Measurements from ENCODE around the gene LAMC3.

LAMC3 gene

GRCh38 chr9:131011274-131012022 lies 2.5 kb downstream of the LAMC3 start:
- DNase-seq (ENCODE audit: low read depth): no peak

- no peak for DNase-seq (ENCODE audit: low read depth)
Measured at GRCh38 chr9:131012023-131012334, 3.0 kb downstream of the LAMC3 start.

GRCh38 chr9:131012396-131012917 lies 3.5 kb downstream of the LAMC3 start:
- DNase-seq (ENCODE audit: low read depth): no peak

DNA sequence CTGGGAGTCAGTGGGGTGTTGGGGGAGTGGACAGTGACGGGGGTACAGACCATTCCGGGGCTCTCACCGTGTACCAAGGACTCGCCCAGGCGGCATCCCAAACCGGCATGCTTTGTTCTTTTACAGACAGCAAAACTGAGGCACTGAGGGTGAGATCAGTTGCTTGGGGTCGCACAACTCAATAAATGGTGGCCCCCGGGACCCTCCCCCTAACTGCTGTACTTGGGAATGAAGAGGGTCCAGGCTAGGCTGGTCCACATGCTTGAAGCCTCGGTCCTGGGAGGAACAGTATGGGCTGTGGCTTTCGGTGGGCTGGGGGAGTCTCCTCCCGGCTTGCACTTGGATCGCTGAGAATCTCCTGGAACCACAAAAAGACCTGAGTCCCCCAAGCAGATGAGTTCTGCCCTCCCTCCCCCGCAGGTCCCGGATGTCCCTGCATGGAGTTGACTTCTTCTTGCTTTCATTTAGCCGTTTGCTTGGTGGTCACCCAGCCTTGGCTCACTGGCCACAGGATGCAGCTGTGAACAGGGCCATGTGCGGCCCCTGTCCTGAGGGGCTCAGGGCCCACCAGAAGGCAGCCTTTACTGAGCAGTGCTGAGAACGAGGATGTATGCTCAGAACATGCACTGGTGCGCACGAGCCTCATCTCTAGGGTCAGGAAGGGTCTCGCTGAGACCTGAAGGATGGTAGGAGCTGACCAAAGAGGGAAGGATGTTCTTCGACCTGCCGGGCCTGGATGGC lies 4.2 kb downstream of the LAMC3 start:
- no peak for DNase-seq (ENCODE audit: low read depth)

- no peak for DNase-seq (ENCODE audit: low read depth)
Measured at GRCh38 chr9:131013771-131014676, 5.0 kb downstream of the LAMC3 start.

DNA sequence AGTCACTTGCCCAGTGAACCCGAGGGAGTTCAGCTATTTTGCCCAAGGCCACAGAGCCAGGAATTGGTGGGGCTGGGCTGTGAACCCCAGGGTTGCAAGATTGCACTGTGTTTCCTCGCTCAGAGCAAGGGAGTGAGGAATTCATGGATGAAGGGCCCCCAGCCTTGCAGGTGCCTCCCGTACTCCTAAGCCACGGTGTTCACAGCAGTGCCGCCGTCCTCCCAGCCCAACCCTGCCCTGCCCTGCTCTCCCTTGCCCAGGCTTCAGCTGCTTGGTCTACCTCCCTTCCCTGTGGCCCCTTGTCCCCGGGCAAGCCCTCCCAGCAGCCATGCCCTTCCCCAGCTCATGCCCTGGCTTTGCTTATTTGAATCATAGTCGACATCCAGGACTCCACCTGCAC lies 6.1 kb downstream of the LAMC3 start:
- DNase-seq (ENCODE audit: low read depth): no peak

DNA sequence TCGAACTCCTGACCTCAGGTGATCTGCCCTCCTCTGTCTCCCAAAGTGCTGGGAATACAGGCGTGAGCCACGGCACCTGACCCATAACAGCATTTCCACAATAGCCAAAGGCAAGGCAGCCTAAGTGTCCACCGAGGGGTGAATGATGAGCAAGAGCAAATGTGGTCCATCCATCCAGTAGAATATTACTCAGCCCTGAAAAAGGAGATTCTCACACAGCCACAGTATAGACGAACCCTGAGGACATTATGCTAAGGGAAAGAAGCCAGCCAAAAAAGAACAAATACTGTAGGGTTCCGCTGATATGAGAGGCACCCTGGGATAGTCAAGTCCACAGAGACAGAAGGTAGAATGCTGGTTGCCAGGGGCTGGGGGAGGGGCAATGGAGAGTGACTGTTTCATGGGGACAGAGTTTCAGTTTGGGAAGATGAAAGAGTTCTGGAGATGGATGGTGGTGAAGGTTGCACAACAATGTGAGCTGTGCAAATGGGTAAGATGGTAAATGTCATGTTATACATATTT lies 7.0 kb downstream of the LAMC3 start:
- DNase-seq (ENCODE audit: low read depth): no peak

DNA sequence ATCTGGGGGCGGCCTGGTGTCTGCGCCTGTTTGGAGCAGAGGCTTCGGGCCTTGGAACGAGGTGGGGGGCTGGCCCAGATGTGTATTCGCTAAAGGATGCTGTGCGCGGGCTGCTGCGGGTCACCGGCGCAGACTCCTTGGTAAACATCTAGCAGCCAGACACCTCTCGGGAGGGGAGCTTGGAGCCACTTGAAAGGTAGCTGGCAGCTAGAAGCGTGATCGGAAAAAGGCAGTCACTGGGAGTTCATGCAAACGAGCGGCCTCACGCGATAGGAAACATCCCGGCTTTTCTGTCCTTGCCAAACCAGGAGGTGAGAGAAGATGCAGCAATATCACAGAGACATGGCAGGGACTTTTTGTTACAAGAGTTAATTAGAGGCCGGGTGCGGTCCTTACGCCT lies 8.1 kb downstream of the LAMC3 start:
- no peak for DNase-seq (ENCODE audit: low read depth)

DNA sequence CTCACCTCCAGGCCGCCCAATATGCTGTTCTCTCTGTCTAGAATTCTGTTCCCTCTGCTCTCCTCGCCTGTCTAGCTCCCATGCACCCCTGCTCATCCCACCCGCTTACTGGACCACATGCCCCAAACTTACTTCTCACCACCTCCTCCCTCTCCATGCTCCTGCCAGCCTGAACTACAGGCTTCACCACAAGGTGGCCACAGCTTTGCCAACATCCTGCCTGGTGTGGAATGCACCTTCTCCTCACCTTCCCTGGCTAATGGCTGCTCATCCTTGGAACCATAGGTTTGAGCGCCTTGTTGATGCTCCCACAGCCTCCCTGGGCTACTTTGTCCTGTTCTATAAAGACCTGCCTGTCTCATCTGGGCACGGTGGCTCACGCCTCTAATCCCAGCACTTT lies 9.6 kb downstream of the LAMC3 start:
- no peak for DNase-seq (ENCODE audit: low read depth)

DNA sequence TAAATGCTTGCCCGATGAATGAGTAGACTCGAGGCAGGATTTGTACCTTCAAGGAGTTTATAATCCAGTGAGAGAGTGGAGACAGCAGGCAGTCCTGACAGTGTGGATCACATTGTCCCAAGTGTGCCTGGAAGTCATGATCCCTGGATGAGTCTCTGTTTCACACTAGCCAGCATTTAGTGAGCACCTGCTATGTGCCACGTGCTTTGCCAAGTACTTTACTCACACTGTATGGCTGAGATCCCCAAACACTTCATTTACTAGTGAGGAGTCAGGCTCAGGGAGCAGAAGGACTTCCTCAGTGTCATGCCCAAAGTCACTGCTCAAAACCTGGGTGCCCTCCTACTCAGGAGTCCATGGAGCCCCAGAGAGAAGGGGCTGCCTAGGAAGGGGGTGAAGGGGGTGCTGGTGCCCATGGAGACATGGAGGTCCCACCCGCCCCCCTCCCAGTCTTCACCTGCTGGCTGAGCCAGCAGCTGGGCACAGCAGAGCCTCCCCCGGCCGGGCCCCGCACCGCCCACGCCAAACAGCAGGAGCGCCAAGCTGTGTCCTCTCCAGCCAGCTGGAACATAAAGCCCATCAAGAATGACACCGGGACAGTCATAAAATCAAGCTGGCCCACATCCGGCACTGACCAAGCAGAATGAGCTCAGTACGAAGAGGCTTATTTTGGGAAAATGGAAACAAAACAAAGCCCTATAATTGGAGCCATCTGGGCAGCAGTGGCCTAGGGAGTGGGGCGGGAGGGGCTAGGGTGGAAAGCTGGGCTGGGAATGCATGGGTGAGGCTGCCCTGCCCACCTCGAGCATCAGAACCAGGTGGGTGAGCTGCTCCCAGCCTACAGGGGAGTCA lies 10.6 kb downstream of the LAMC3 start:
- no peak for DNase-seq (ENCODE audit: low read depth)

GRCh38 chr9:131020388-131020787 lies 11.4 kb downstream of the LAMC3 start:
- no peak for DNase-seq (ENCODE audit: low read depth)

DNA sequence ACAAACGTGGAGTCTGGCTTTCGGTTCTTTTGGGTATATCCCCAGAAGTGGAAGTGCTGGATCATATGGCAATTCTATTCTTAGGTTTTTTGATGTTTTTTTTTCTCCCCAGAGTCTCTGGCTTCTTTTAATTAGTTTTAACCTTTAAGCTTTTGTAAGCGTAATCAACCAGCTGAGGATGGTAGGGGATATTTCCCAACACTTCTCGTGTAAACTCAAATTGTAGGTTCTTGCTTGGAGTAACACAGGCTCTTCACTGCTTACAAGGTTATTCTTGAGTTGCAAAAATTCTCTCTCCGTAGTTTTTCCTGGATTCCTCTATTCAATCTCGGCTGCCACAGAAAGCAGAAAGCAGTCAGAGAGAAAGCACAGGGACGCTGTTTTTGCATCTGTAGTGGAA lies 11.9 kb downstream of the LAMC3 start:
- no peak for DNase-seq (ENCODE audit: low read depth)

- DNase-seq (ENCODE audit: low read depth): no peak
Measured at GRCh38 chr9:131021785-131022184, 12.8 kb downstream of the LAMC3 start.

- no peak for DNase-seq (ENCODE audit: low read depth)
Measured at GRCh38 chr9:131024978-131025868, 16.2 kb downstream of the LAMC3 start.

DNA sequence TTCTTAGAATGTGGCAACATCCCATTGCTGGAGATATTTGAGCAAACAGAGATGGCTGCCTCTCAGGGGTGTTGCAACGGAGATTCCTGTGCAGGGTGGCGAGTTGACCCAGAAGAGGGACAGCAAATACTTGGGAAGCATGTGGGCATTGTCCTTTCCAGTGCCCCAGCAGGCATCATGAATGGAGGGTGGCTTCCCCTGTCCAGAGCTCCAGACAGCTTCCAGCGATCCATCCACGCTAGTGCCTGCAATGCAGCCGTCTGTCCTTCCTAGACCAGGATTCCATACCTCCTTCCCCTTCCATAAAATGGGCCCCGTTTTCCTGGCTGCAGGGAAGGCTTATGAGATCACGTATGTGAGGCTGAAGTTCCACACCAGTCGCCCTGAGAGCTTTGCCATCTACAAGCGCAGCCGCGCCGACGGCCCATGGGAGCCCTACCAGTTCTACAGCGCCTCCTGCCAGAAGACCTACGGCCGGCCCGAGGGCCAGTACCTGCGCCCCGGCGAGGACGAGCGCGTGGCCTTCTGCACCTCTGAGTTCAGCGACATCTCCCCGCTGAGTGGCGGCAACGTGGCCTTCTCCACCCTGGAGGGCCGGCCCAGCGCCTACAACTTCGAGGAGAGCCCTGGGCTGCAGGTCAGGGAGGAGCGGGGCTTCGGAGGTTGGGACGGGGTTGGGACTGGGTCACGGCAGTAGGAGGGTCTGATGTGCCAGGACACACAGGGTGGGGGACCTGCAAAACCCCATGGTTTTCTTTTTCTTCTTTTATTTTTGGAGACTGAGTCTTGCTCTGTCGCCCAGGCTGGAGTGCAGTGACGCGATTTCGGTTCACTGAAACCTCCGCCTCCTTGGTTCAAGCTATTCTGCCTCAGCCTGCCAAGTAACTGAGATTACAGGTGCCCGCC lies 17.2 kb downstream of the LAMC3 start:
- DNase-seq (ENCODE audit: low read depth): no peak

- DNase-seq (ENCODE audit: low read depth): no peak
Measured at GRCh38 chr9:131027048-131027871, 18.3 kb downstream of the LAMC3 start.

DNA sequence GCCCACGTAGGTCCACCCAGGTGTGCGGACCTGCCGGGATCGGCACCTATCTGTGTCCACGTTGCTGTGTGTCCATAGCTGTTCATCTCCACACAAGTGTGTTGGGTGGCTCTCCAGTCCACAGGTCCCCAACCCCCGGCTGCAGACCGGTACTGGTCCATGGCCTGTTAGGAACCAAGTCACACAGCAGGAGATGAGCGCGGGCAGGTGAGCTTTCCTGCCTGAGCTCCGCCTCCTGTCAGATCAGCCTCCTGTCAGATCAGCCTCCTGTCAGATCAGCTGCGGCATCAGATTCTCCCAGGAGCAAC lies 18.9 kb downstream of the LAMC3 start:
- no peak for DNase-seq (ENCODE audit: low read depth)

GRCh38 chr9:131028221-131028884 lies 19.4 kb downstream of the LAMC3 start:
- no peak for DNase-seq (ENCODE audit: low read depth)

All from stimulated activated CD8-positive, alpha-beta memory T cell treated with anti-CD3 and anti-CD28 coated beads, Interleukin-15, amount 100 ng/mL, for 24 hours (primary cell).